ENCODE results near the gene LPP.

DNA sequence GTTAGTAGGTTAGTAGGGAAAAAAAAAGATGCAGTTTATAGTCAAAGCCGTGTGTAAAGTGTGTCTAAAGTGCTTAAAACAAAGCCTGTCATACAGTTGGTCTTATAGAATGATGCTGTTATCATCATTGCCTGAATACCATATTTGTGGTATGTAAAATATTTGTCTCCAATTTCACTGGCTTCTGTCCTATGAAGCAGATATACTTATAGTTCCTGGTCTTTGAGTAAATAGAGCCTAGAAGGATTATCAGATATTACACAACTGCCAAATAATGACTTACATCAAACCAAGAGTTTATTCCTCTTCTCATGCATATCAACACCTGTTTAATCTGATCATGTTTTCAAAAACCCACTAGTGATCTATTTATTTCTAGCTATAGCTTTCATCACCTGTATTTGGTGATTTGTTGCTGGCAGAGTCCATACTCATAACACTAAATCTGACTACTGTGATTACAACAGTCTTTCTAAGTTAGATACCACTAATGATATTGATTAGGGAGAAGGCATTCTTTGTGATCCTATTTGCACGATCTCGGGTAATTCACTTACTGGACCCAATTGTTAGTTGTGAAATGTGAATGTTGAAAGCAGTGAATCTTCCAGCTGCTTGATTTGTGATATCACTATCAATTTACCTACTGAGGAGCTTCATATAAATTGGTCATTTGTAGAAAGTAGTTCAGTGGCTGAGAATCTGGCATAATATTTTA is 413.7 kb downstream of the LPP start:
- TF ChIP-seq POLR2A (IDR thresholded peaks at IDR 0.05; ENCODE audit: low read depth, low read length) (no peak), SPI1 (IDR thresholded peaks at IDR 0.05; ENCODE audit: low read depth, low read length) (no peak)

All from GM12891 (cell line).